WI38 (cell line): ENCODE data around the gene SEC22A.

ENCODE experiments used
- H3K4me3 ChIP-seq: 2 replicates; pipeline ENCODE4 v1.5.1; 2011; ENCODE audit warnings: low read depth, mild to moderate bottlenecking, control low read depth, low read length
- CTCF ChIP-seq: IDR thresholded peaks from 2 replicates; pipeline ENCODE4 v1.5.1; 2012; ENCODE audit warnings: low read depth, mild to moderate bottlenecking, control low read depth, low read length

The SEC22A gene

GRCh38 chr3:123201557-123202427 lies at the start of gene SEC22A:
Gene SEC22A, plus strand, starts transcription at chr3:123201943. Its CDS starts 7,275 bp downstream, at chr3:123209218.
- H3K4me3 ChIP-seq = peak within 1 kb of the TSS; percentile 99

GRCh38 chr3:123152687-123153086 lies 49.1 kb upstream of the SEC22A start:
- TF ChIP-seq CTCF = no peak
- H3K4me3 ChIP-seq = no peak overlapping the region

More at GRCh38 chr3:123201557-123202427, at the start of gene SEC22A:
- TF ChIP-seq CTCF = no peak

GRCh38 chr3:123153125-123154019 lies 48.4 kb upstream of the SEC22A start:
- TF ChIP-seq CTCF = no peak
- H3K4me3 ChIP-seq = no peak overlapping the region

GRCh38 chr3:123154020-123154985 lies 47.4 kb upstream of the SEC22A start:
- no peak for TF ChIP-seq CTCF
- H3K4me3 ChIP-seq = no peak overlapping the region

- no peak for TF ChIP-seq CTCF
- H3K4me3 ChIP-seq = no peak overlapping the region
Observed at GRCh38 chr3:123155471-123156011, 46.2 kb upstream of the SEC22A start.

- no peak for TF ChIP-seq CTCF
Observed at GRCh38 chr3:123156276-123156995, 45.3 kb upstream of the SEC22A start.

More at GRCh38 chr3:123156276-123156995, 45.3 kb upstream of the SEC22A start:
- no peak overlapping the region for H3K4me3 ChIP-seq
